Natural killer cell (primary cell): ENCODE data around the gene MSI2. TPM values are rescaled to one million over a fixed set of nuclear protein-coding genes. Genes with fewer than 3 reads are reported as not detected.

ENCODE experiments used
- ATAC-seq, 3 donors: fragments of 150-1000 bp in 2 of 3; fragments of 200-7000 bp in 1 of 3; cut with Tn5 transposase; 1 replicate in 1 of 3; 2 replicates in 2 of 3; pipeline ENCODE4 v1.10.0; 2021; ENCODE audit warnings: mild to moderate bottlenecking in 2 of 3, moderate library complexity in 2 of 3
- DNase-seq, 2 donors: peaks; one replicate each; pipeline versions ENCODE4 v3.0.0 to v3.0.0-alpha.2; 2013 to 2021; ENCODE audit warnings: mixed read lengths in 1 of 2
- H3K27ac ChIP-seq: one replicate; pipeline ENCODE4 v1.5.1; 2013; ENCODE audit warnings: mild to moderate bottlenecking, low read length
- H3K27me3 ChIP-seq: one replicate; pipeline ENCODE4 v1.6.1; 2013; ENCODE audit warnings: low read length; ENCODE audit not compliant: control insufficient read depth, insufficient read depth
- H3K36me3 ChIP-seq: one replicate; pipeline ENCODE4 v1.6.1; 2013; ENCODE audit warnings: low read length; ENCODE audit not compliant: control insufficient read depth, insufficient read depth
- H3K4me1 ChIP-seq: one replicate; pipeline ENCODE4 v1.6.1; 2013; ENCODE audit warnings: low read length; ENCODE audit not compliant: control insufficient read depth, insufficient read depth
- H3K4me3 ChIP-seq: one replicate; pipeline ENCODE4 v1.5.1; 2013; ENCODE audit warnings: low read length
- H3K9me3 ChIP-seq: one replicate; pipeline ENCODE4 v1.6.1; 2013; ENCODE audit warnings: low read length; ENCODE audit not compliant: control insufficient read depth, insufficient read depth
- H3K27ac Mint-ChIP-seq, 2 donors: one replicate each; pipeline ENCODE4 v1.8.0; 2022; ENCODE audit warnings: mild to moderate bottlenecking in 2 of 2, mixed read lengths in 2 of 2, moderate library complexity in 1 of 2
- H3K27me3 Mint-ChIP-seq, 2 donors: one replicate each; pipeline ENCODE4 v1.8.0; 2022; ENCODE audit warnings: low read depth in 2 of 2, mixed read lengths in 2 of 2
- H3K36me3 Mint-ChIP-seq: one replicate; pipeline ENCODE4 v1.8.0; 2022; ENCODE audit warnings: mixed read lengths
- H3K4me1 Mint-ChIP-seq, 2 donors: one replicate each; pipeline ENCODE4 v1.8.0; 2022; ENCODE audit warnings: mixed read lengths in 2 of 2
- H3K4me3 Mint-ChIP-seq: one replicate; pipeline ENCODE4 v1.8.0; 2022; ENCODE audit warnings: mild to moderate bottlenecking, moderate library complexity, mixed read lengths
- H3K9me3 Mint-ChIP-seq, 2 donors: one replicate each; pipeline ENCODE4 v1.8.0; 2022; ENCODE audit warnings: mixed read lengths in 2 of 2
- WGBS: methylation state at CpG from one replicate; pipeline ENCODE4 v1.1.7; 2013; ENCODE audit warnings: missing lambda C conversion rate; ENCODE audit not compliant: insufficient coverage; 5-methylcytosine and 5-hydroxymethylcytosine counted together
- intact Hi-C: fragments of 100-400 bp; cut with micrococcal nuclease; formaldehyde crosslinking; loops from one replicate; pipeline ENCODE4 v1.14.2; 2022
- total RNA-seq, 4 donors: library from RNA; stranded (reverse); fragments of 120-200 nt in 1 of 4; gene quantifications; one replicate each; pipeline versions ENCODE4 v1.2.3 to v1.2.4, GENCODE V29; 2013 to 2022
- TF ChIP-seq, protein P1 (sequence below): fragments of 200-600 bp; IDR thresholded peaks from one replicate; pipeline ENCODE4 v1.8.0; 2022; ENCODE audit warnings: antibody characterized with exemption

The MSI2 gene
- total RNA-seq, 3 donors from 2014 or later (not counting 1 experiment from before 2014, with no cell fraction given): 95.5 to 145 (median 96.8) TPM

DNA sequence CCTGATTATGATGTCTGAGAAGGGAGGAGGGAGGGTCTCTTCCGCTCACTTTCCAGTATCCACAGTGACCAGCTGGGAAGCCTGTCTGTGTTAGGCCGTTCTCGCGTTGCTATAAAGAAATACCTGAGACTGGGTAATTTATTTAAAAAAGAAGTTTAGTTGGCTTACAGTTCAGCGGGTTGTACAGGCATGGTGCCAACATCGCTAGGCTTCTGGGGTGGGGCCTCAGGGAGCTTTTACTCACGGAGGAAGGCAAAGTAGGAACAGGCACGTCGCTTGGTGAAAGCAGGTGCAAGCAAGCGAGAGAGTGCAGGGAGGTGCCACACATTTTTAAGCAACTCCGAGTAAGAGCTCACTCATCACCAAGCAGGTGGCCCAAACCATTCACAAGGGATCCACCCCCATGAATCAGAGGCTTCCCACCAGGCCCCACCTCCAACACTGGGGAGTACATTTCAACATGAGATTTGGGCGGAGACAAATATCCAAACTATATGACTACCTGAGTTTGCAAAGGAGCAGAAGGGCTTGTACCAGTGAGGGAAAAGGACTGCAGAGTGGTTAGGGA, 351.3 kb downstream of the MSI2 start:
- Mint-ChIP-seq H3K36me3 (no peaks in the 10 kb centered on the region), H3K9me3 (no peaks in the 10 kb centered on the region), H3K27me3 (no peaks in the 10 kb centered on the region), H3K4me1 (peaks cover 43 to 62% of the 10 kb centered on the region in 2 donors), H3K27ac (no peak overlapping the region), H3K4me3 (no peak overlapping the region)
- Histone ChIP-seq H3K9me3 (no peaks in the 10 kb centered on the region), H3K27ac (no peak overlapping the region), H3K4me3 (no peak overlapping the region), H3K36me3 (no peaks in the 10 kb centered on the region), H3K4me1 (peaks cover 84% of the 10 kb centered on the region), H3K27me3 (no peaks in the 10 kb centered on the region)
- no peak for ATAC-seq
- DNase-seq: no peak
- 87% methylated on average over 12 of the region's 12 CpGs for WGBS
- TF ChIP-seq, protein P1, sequence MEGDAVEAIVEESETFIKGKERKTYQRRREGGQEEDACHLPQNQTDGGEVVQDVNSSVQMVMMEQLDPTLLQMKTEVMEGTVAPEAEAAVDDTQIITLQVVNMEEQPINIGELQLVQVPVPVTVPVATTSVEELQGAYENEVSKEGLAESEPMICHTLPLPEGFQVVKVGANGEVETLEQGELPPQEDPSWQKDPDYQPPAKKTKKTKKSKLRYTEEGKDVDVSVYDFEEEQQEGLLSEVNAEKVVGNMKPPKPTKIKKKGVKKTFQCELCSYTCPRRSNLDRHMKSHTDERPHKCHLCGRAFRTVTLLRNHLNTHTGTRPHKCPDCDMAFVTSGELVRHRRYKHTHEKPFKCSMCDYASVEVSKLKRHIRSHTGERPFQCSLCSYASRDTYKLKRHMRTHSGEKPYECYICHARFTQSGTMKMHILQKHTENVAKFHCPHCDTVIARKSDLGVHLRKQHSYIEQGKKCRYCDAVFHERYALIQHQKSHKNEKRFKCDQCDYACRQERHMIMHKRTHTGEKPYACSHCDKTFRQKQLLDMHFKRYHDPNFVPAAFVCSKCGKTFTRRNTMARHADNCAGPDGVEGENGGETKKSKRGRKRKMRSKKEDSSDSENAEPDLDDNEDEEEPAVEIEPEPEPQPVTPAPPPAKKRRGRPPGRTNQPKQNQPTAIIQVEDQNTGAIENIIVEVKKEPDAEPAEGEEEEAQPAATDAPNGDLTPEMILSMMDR: no peak
- intact Hi-C loops: no loop called here

DNA sequence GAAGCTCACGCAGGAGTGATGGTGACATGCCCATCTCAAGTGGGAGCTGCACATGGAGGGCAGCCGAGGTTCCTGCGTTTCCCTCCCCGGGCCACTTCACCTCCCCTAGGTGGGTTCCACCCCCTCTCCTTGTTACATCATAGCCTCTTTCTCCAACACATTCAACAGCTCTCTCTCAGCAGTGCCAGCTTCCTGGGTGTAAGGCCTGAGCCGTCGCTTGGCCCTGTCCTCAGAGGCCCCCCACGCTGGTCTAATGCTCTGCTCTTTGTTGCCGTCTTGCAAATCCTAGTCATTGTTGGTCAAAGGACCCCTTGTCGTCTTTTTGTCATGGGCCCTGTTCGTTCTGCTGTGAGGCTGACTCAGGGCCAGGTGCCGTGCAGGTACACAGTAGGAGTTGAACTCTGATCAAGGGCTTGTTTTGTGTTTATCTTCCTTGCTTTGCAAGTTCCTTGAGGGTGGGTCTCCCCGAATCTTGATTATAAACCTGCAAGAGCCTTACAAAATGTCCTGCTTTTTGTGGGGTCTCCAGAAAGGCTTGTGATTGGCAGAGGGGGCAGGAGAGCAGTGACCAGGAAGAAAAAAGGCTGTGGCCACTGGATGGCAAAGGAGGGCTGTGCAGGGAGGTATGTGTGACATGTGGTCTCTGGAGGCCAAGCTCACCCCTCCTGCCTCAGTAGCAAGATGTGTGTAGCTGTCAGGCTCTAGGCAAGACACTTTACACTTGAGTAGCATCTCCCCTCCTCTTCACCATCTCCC, 352.2 kb downstream of the MSI2 start:
- Histone ChIP-seq H3K36me3 (no peaks in the 10 kb centered on the region), H3K4me1 (peaks cover 78% of the 10 kb centered on the region), H3K27me3 (no peaks in the 10 kb centered on the region), H3K4me3 (no peak overlapping the region), H3K9me3 (no peaks in the 10 kb centered on the region), H3K27ac (no peak overlapping the region)
- no peaks in the 10 kb centered on the region for H3K27me3 Mint-ChIP-seq
- no peak for DNase-seq
- H3K36me3 Mint-ChIP-seq: no peaks in the 10 kb centered on the region
- ATAC-seq: no peak
- intact Hi-C loops: no loop called here
- H3K9me3 Mint-ChIP-seq: no peaks in the 10 kb centered on the region
- peaks cover 49 to 64% of the 10 kb centered on the region in 2 donors for H3K4me1 Mint-ChIP-seq
- H3K4me3 Mint-ChIP-seq: no peak overlapping the region
- no peak overlapping the region for H3K27ac Mint-ChIP-seq
- WGBS: 97% methylated on average over 12 of the region's 12 CpGs
- TF ChIP-seq, protein P1: no peak

DNA sequence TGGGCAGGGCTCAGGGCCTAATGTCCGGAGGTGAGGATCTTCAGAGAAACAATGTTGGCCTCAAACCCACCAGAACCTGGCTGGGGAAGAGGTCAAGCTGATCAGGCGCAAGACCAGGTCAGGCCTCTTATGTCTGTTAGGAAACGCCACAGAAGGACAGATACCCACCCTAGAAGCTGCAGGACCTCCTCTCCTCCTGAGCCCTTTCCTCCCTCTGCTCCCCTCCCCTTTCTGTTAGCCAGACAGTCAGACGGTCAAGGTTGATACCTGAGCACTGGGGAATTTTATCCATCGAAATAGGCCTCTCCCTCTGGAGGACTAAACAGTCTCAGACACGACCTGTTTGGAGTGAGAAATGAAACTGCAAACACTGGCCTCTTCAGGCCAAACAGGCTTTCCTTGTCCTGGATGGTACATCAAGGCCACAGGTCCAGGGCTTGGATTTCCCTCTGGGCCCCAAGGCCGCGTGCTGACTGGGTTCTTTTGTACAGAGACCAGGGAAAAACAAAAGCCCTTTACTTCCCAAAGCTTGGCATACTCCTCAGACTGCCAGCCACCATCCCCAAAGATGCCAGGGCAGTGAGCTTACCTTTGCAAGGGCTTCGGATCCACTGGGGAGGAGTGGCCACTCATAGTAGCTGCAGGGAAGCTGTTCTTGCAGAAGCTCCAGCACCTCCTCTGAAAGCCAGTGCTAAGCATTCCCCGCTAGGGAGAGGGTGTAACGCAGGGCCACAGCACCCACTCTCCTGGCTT, 353.0 kb downstream of the MSI2 start:
- intact Hi-C loops: no loop called here
- H3K36me3 Mint-ChIP-seq: no peaks in the 10 kb centered on the region
- TF ChIP-seq, protein P1: no peak
- H3K27me3 Mint-ChIP-seq: no peaks in the 10 kb centered on the region
- Histone ChIP-seq H3K27me3 (no peaks in the 10 kb centered on the region), H3K27ac (no peak overlapping the region), H3K4me1 (peaks cover 70% of the 10 kb centered on the region), H3K4me3 (no peak overlapping the region), H3K9me3 (no peaks in the 10 kb centered on the region), H3K36me3 (no peaks in the 10 kb centered on the region)
- DNase-seq: no peak
- 92% methylated on average over 11 of the region's 11 CpGs for WGBS
- H3K4me3 Mint-ChIP-seq: no peak overlapping the region
- no peak overlapping the region for H3K27ac Mint-ChIP-seq
- no peaks in the 10 kb centered on the region for H3K9me3 Mint-ChIP-seq
- H3K4me1 Mint-ChIP-seq: peaks cover 42 to 56% of the 10 kb centered on the region in 2 donors
- ATAC-seq: no peak
